ENCODE measurements around the gene SLC13A1. TPM values are rescaled to one million over a fixed set of nuclear protein-coding genes. Genes with fewer than 3 reads are reported as not detected.
A peak's percentile ranks its signal among the peaks of the same experiment; 100 is the strongest.

SLC13A1 gene
- polyA plus RNA-seq, 12 donors = 0.15 TPM; not detected in 11

GRCh38 chr7:123198111-123198510 is 1.7 kb downstream of the SLC13A1 start:
- no peak for DNase-seq

- DNase-seq = no peak
Measured at GRCh38 chr7:123193235-123193634, 6.5 kb downstream of the SLC13A1 start.

- DNase-seq = no peak
Measured at GRCh38 chr7:123191132-123191531, 8.6 kb downstream of the SLC13A1 start.

GRCh38 chr7:123190109-123190831 is 9.5 kb downstream of the SLC13A1 start:
- no peak for DNase-seq

- no peak for DNase-seq
Measured at GRCh38 chr7:123185756-123186155, 14.0 kb downstream of the SLC13A1 start.

GRCh38 chr7:123184271-123184670 is 15.5 kb downstream of the SLC13A1 start:
- DNase-seq = no peak

GRCh38 chr7:123183431-123183830 is 16.3 kb downstream of the SLC13A1 start:
- DNase-seq = no peak

- no peak for DNase-seq
Measured at GRCh38 chr7:123177442-123177841, 22.3 kb downstream of the SLC13A1 start.

GRCh38 chr7:123170333-123171246 is 29.2 kb downstream of the SLC13A1 start:
- DNase-seq = no peak

GRCh38 chr7:123169065-123169464 is 30.7 kb downstream of the SLC13A1 start:
- no peak for DNase-seq

- no peak for DNase-seq
Measured at GRCh38 chr7:123157606-123158005, 42.2 kb downstream of the SLC13A1 start.

GRCh38 chr7:123155571-123155970 is 44.2 kb downstream of the SLC13A1 start:
- no peak for DNase-seq

- DNase-seq = peak; percentile 68
Measured at GRCh38 chr7:123154231-123154860, 45.4 kb downstream of the SLC13A1 start.

GRCh38 chr7:123151443-123151842 is 48.3 kb downstream of the SLC13A1 start:
- no peak for DNase-seq

- no peak for DNase-seq
Measured at GRCh38 chr7:123148813-123149212, 51.0 kb downstream of the SLC13A1 start.

- DNase-seq = no peak
Measured at GRCh38 chr7:123143252-123144006, 56.3 kb downstream of the SLC13A1 start.

GRCh38 chr7:123140561-123140960 is 59.2 kb downstream of the SLC13A1 start:
- no peak for DNase-seq

- no peak for DNase-seq
Measured at GRCh38 chr7:123135960-123136359, 63.8 kb downstream of the SLC13A1 start.

- DNase-seq = no peak
Measured at GRCh38 chr7:123133924-123134323, 65.8 kb downstream of the SLC13A1 start.

- DNase-seq = no peak
Measured at GRCh38 chr7:123131961-123132360, 67.8 kb downstream of the SLC13A1 start.

- DNase-seq = no peak
Measured at GRCh38 chr7:123131556-123131955, 68.2 kb downstream of the SLC13A1 start.

- DNase-seq = no peak
Measured at GRCh38 chr7:123131140-123131539, 68.6 kb downstream of the SLC13A1 start.
